GM23248 (cell line): ENCODE data around the gene NBDY. TPM values are rescaled to one million over a fixed set of nuclear protein-coding genes. Genes with fewer than 3 reads are reported as not detected.

ENCODE experiments used
- DNase-seq: peaks from one replicate; pipeline ENCODE4 v3.0.0-alpha.2; 2015
- H2AFZ ChIP-seq: fragments of 200-600 bp; sonication (generic); 2 replicates; pipeline ENCODE4 v1.6.1; 2016; ENCODE audit warnings: antibody characterized with exemption
- H3F3A ChIP-seq: fragments of 200-600 bp; sonication (generic); 2 replicates; pipeline ENCODE4 v1.6.1; 2016; ENCODE audit warnings: mild to moderate bottlenecking, antibody characterized with exemption, mixed run types; ENCODE audit not compliant: insufficient read depth
- H3K27ac ChIP-seq: fragments of 200-600 bp; sonication (generic); 2 replicates; pipeline ENCODE4 v1.5.1; 2016; ENCODE audit warnings: mild to moderate bottlenecking
- H3K27me3 ChIP-seq: fragments of 200-600 bp; sonication (generic); replicated peaks from 2 replicates; pipeline ENCODE4 v1.6.1; 2016; ENCODE audit warnings: mild to moderate bottlenecking; ENCODE audit not compliant: insufficient read depth
- H3K36me3 ChIP-seq: fragments of 200-600 bp; sonication (generic); 2 replicates; pipeline ENCODE4 v1.6.1; 2016; ENCODE audit warnings: low read depth, mild to moderate bottlenecking
- H3K4me1 ChIP-seq: fragments of 200-600 bp; sonication (generic); 2 replicates; pipeline ENCODE4 v1.6.1; 2016; ENCODE audit warnings: mild to moderate bottlenecking; ENCODE audit not compliant: insufficient read depth
- H3K4me2 ChIP-seq: fragments of 200-600 bp; sonication (generic); one replicate; pipeline ENCODE4 v1.6.1; 2016; ENCODE audit warnings: mild to moderate bottlenecking; ENCODE audit not compliant: unreplicated experiment
- H3K4me3 ChIP-seq: fragments of 200-600 bp; sonication (generic); 2 replicates; pipeline ENCODE4 v1.5.1; 2016; ENCODE audit warnings: mild to moderate bottlenecking
- H3K79me2 ChIP-seq: fragments of 200-600 bp; sonication (generic); 2 replicates; pipeline ENCODE4 v1.6.1; 2016; ENCODE audit warnings: mild to moderate bottlenecking; ENCODE audit not compliant: insufficient read depth
- H3K9ac ChIP-seq: fragments of 200-600 bp; sonication (generic); 2 replicates; pipeline ENCODE4 v1.6.1; 2016; ENCODE audit warnings: mild to moderate bottlenecking
- H3K9me2 ChIP-seq: fragments of 200-600 bp; sonication (generic); 2 replicates; pipeline ENCODE4 v1.6.1; 2016; ENCODE audit warnings: mixed run types, mild to moderate bottlenecking, moderate library complexity; ENCODE audit not compliant: insufficient read depth
- H3K9me3 ChIP-seq: fragments of 200-600 bp; sonication (generic); one replicate; pipeline ENCODE4 v1.6.1; 2017; ENCODE audit warnings: low read depth
- H4K20me1 ChIP-seq: fragments of 200-600 bp; sonication (generic); 2 replicates; pipeline ENCODE4 v1.6.0; 2016; ENCODE audit not compliant: insufficient read depth
- EZH2 ChIP-seq: fragments of 200-600 bp; sonication (generic); IDR thresholded peaks from 2 replicates; pipeline ENCODE4 v1.6.1; 2018; ENCODE audit warnings: antibody characterized with exemption, mild to moderate bottlenecking; ENCODE audit not compliant: insufficient read depth, poor library complexity, severe bottlenecking
- EZH2phosphoT487 ChIP-seq: fragments of 200-600 bp; sonication (generic); IDR thresholded peaks from 2 replicates; pipeline ENCODE4 v1.6.1; 2018; ENCODE audit warnings: antibody characterized with exemption, moderate library complexity, mild to moderate bottlenecking, low read depth; ENCODE audit not compliant: insufficient read depth
- whole genome bisulfite sequencing, 2 experiments: methylation state at CpG; one replicate each; pipeline ENCODE4 v1.1.6; 2015 to 2017; ENCODE audit warnings: low lambda C conversion rate in 2 of 2, low coverage in 1 of 2; ENCODE audit errors: missing lambda C conversion rate in 2 of 2; 5-methylcytosine and 5-hydroxymethylcytosine counted together
- in situ Hi-C: fragments of 300-500 bp; cut with MboI; formaldehyde crosslinking; loops from 2 replicates; pipeline ENCODE4 v1.15.0; 2020
- polyA plus RNA-seq: library from polyadenylated mRNA; unstranded; fragments of >200 nt; fragmentation: Nextera tagmentation; extraction: Ambion mirVana; gene quantifications from 2 replicates; pipeline ENCODE4 v1.2.1, GENCODE V29; 2016
- total RNA-seq: library from RNA; depleted of rRNA; stranded (reverse); fragments of >200 nt; shearing (Covaris generic); gene quantifications from 2 replicates; pipeline ENCODE4 v1.2.3, GENCODE V29; 2014

Gene NBDY
- total and polyA plus RNA-seq, 2 experiments from 2014 or later: 8.5 to 193 TPM

GRCh38 chrX:56784666-56785065 lies 55.6 kb downstream of the NBDY start:
- H3K27ac ChIP-seq: no peak overlapping the region
- no peak overlapping the region for H2AFZ ChIP-seq
- H3K4me3 ChIP-seq: no peak overlapping the region
- no peak for DNase-seq
- H3K9me3 ChIP-seq: no peaks in the 10 kb centered on the region
- H3K79me2 ChIP-seq: no peaks in the 10 kb centered on the region; the same call in 1 of the 2 replicates
- 98% methylated on average over 4 to 14 of the region's 14 CpGs for WGBS, 2 experiments
- H3K27me3 ChIP-seq: no peaks in the 10 kb centered on the region
- no peak overlapping the region for H3K4me2 ChIP-seq
- in situ Hi-C loops: no loop called here
- H3K4me1 ChIP-seq: no peaks in the 10 kb centered on the region; the same call in 1 of the 2 replicates
- no peaks in the 10 kb centered on the region for H3K36me3 ChIP-seq
- TF ChIP-seq EZH2: no peak
- TF ChIP-seq EZH2phosphoT487: no peak
- H4K20me1 ChIP-seq: no peaks in the 10 kb centered on the region
- H3K9me2 ChIP-seq: no peaks in the 10 kb centered on the region
- no peaks in the 10 kb centered on the region for H3F3A ChIP-seq
- H3K9ac ChIP-seq: no peak overlapping the region

- Histone ChIP-seq H3K4me2 (no peak overlapping the region), H4K20me1 (no peaks in the 10 kb centered on the region), H3K36me3 (no peaks in the 10 kb centered on the region), H3K9me3 (no peaks in the 10 kb centered on the region), H2AFZ (no peak overlapping the region), H3K4me3 (no peak overlapping the region), H3K9ac (no peak overlapping the region), H3F3A (no peaks in the 10 kb centered on the region), H3K4me1 (no peaks in the 10 kb centered on the region; the same call in 1 of the 2 replicates), H3K27me3 (no peaks in the 10 kb centered on the region), H3K9me2 (no peaks in the 10 kb centered on the region), H3K27ac (no peak overlapping the region), H3K79me2 (no peaks in the 10 kb centered on the region; the same call in 1 of the 2 replicates)
- WGBS, 2 experiments: 97 to 100% methylated on average over 5 to 7 of the region's 7 CpGs
- in situ Hi-C loops: no loop called here
- DNase-seq: no peak
- TF ChIP-seq EZH2 (no peak), EZH2phosphoT487 (no peak)
Measured at GRCh38 chrX:56785442-56785841, 56.4 kb downstream of the NBDY start.

- no peak overlapping the region for H3K4me2 ChIP-seq
- in situ Hi-C loops: no loop called here
- 85 to 91% methylated on average over 9 of the region's 9 CpGs for WGBS, 2 experiments
Measured at GRCh38 chrX:56786889-56787733, 58.1 kb downstream of the NBDY start.

GRCh38 chrX:56787734-56788152 lies 58.7 kb downstream of the NBDY start:
- no peak for DNase-seq
- Histone ChIP-seq H3K79me2 (no peaks in the 10 kb centered on the region; the same call in 1 of the 2 replicates), H3K4me2 (no peak overlapping the region), H3K4me3 (no peak overlapping the region), H3K9me2 (no peaks in the 10 kb centered on the region), H2AFZ (no peak overlapping the region), H4K20me1 (no peaks in the 10 kb centered on the region), H3K27ac (no peak overlapping the region), H3K4me1 (no peaks in the 10 kb centered on the region), H3K36me3 (no peaks in the 10 kb centered on the region), H3K9me3 (no peaks in the 10 kb centered on the region), H3F3A (no peaks in the 10 kb centered on the region), H3K9ac (no peak overlapping the region), H3K27me3 (no peaks in the 10 kb centered on the region)
- in situ Hi-C loops: no loop called here
- TF ChIP-seq EZH2phosphoT487 (no peak), EZH2 (no peak)
- 97 to 100% methylated on average over 2 to 4 of the region's 5 CpGs for WGBS, 2 experiments

More at GRCh38 chrX:56786889-56787733, 58.1 kb downstream of the NBDY start:
- no peak overlapping the region for H3K9ac ChIP-seq
- no peaks in the 10 kb centered on the region for H3K36me3 ChIP-seq
- no peaks in the 10 kb centered on the region; the same call in 1 of the 2 replicates for H3K79me2 ChIP-seq
- no peaks in the 10 kb centered on the region for H3K9me3 ChIP-seq
- DNase-seq: no peak
- no peaks in the 10 kb centered on the region for H3F3A ChIP-seq
- no peaks in the 10 kb centered on the region for H3K9me2 ChIP-seq
- TF ChIP-seq EZH2phosphoT487 (no peak), EZH2 (no peak)
- no peak overlapping the region for H3K4me3 ChIP-seq
- no peak overlapping the region for H3K27ac ChIP-seq
- no peaks in the 10 kb centered on the region; the same call in 1 of the 2 replicates for H3K4me1 ChIP-seq
- no peaks in the 10 kb centered on the region for H3K27me3 ChIP-seq
- no peak overlapping the region for H2AFZ ChIP-seq
- no peaks in the 10 kb centered on the region for H4K20me1 ChIP-seq
